Suprapubic skin (tissue), 4 donors: ENCODE data around the gene MGAM2. TPM values are rescaled to one million over a fixed set of nuclear protein-coding genes. Genes with fewer than 3 reads are reported as not detected.

Experiments used
- DNase-seq, 2 donors: peaks; one replicate each; pipeline ENCODE4 v3.0.0-alpha.2; 2019; ENCODE audit warnings: low spot score in 2 of 2
- H3K27ac ChIP-seq: fragments of 200-600 bp; sonication (generic); one replicate; pipeline ENCODE4 v1.5.1; 2019
- H3K27me3 ChIP-seq: fragments of 200-600 bp; sonication (generic); one replicate; pipeline ENCODE4 v1.5.1; 2019
- H3K36me3 ChIP-seq: fragments of 200-600 bp; sonication (generic); one replicate; pipeline ENCODE4 v1.5.1; 2019
- H3K4me1 ChIP-seq: fragments of 200-600 bp; sonication (generic); one replicate; pipeline ENCODE4 v1.5.1; 2019
- H3K4me3 ChIP-seq: fragments of 200-600 bp; sonication (generic); one replicate; pipeline ENCODE4 v1.5.1; 2019; ENCODE audit warnings: mild to moderate bottlenecking
- H3K9me3 ChIP-seq: fragments of 200-600 bp; sonication (generic); one replicate; pipeline ENCODE4 v1.5.1; 2019
- CTCF ChIP-seq, 2 donors: fragments of 200-600 bp in 1 of 2; fragments of 450-650 bp in 1 of 2; sonication (generic) in 1 of 2; IDR thresholded peaks; one replicate each; pipeline ENCODE4 v1.5.1; 2016 to 2019; ENCODE audit warnings: antibody characterized with exemption in 2 of 2, mild to moderate bottlenecking in 1 of 2, moderate library complexity in 1 of 2
- EP300 ChIP-seq: sonication (generic); formaldehyde crosslinking; IDR thresholded peaks from one replicate; pipeline ENCODE4 v1.6.1; 2017; ENCODE audit warnings: antibody characterized with exemption
- POLR2A ChIP-seq, 2 donors: fragments of 450-650 bp; IDR thresholded peaks; one replicate each; pipeline ENCODE4 v1.6.1; 2017; ENCODE audit warnings: antibody characterized with exemption in 2 of 2, mild to moderate bottlenecking in 2 of 2, moderate library complexity in 2 of 2
- POLR2AphosphoS5 ChIP-seq, 3 donors: sonication (generic); formaldehyde crosslinking; IDR thresholded peaks; one replicate each; pipeline ENCODE4 v1.6.1; 2017; ENCODE audit warnings: antibody characterized with exemption in 3 of 3
- WGBS: methylation state at CpG from one replicate; pipeline ENCODE4 v1.1.5; 2018; 5-methylcytosine and 5-hydroxymethylcytosine counted together
- total RNA-seq, 4 donors: library from RNA; depleted of rRNA; stranded (reverse); fragments of >200 nt; gene quantifications; one replicate each; pipeline ENCODE4 v1.1.0, GENCODE V29; 2016

MGAM2 gene
- total RNA-seq, 4 donors from 2014 or later, result 0.11 to 0.97 (median 0.47) TPM; not detected in 1

GRCh38 chr7:142142702-142143101, 31.2 kb downstream of the MGAM2 start:
- no peak for DNase-seq
- no peaks in the 10 kb centered on the region for H3K9me3 ChIP-seq
- H3K4me3 ChIP-seq, result no peak overlapping the region
- H3K27me3 ChIP-seq, result no peaks in the 10 kb centered on the region
- 87% methylated on average over 8 of the region's 8 CpGs for WGBS
- no peaks in the 10 kb centered on the region for H3K4me1 ChIP-seq
- no peaks in the 10 kb centered on the region for H3K36me3 ChIP-seq
- H3K27ac ChIP-seq, result no peak overlapping the region
- no peak for TF ChIP-seq EP300
- no peak for TF ChIP-seq CTCF (IDR thresholded peaks at IDR 0.05)
- no peak for TF ChIP-seq POLR2AphosphoS5 (IDR thresholded peaks at IDR 0.05)
- TF ChIP-seq POLR2A (IDR thresholded peaks at IDR 0.05), result no peak

GRCh38 chr7:142146124-142146523, 34.6 kb downstream of the MGAM2 start:
- 88% methylated on average over 2 of the region's 2 CpGs for WGBS
- Histone ChIP-seq H3K4me1 (no peaks in the 10 kb centered on the region), H3K27ac (no peak overlapping the region)

GRCh38 chr7:142150356-142150755, 38.8 kb downstream of the MGAM2 start:
- no peaks in the 10 kb centered on the region for H3K9me3 ChIP-seq
- no peaks in the 10 kb centered on the region for H3K36me3 ChIP-seq
- no peak overlapping the region for H3K4me3 ChIP-seq
- WGBS, result 77% methylated on average over 1 of the region's 1 CpG
- DNase-seq, result no peak
- no peaks in the 10 kb centered on the region for H3K4me1 ChIP-seq
- no peaks in the 10 kb centered on the region for H3K27me3 ChIP-seq
- H3K27ac ChIP-seq, result no peak overlapping the region
- no peak for TF ChIP-seq EP300
- no peak for TF ChIP-seq CTCF (IDR thresholded peaks at IDR 0.05)
- TF ChIP-seq POLR2A (IDR thresholded peaks at IDR 0.05), result no peak
- no peak for TF ChIP-seq POLR2AphosphoS5 (IDR thresholded peaks at IDR 0.05)

More at GRCh38 chr7:142146124-142146523, 34.6 kb downstream of the MGAM2 start:
- TF ChIP-seq POLR2AphosphoS5 (IDR thresholded peaks at IDR 0.05) (no peak), CTCF (IDR thresholded peaks at IDR 0.05) (no peak)
- no peaks in the 10 kb centered on the region for H3K36me3 ChIP-seq
- H3K4me3 ChIP-seq, result no peak overlapping the region
- H3K27me3 ChIP-seq, result no peaks in the 10 kb centered on the region
- H3K9me3 ChIP-seq, result no peaks in the 10 kb centered on the region
- DNase-seq, result no peak

GRCh38 chr7:142150869-142151268, 39.4 kb downstream of the MGAM2 start:
- Histone ChIP-seq H3K4me3 (no peak overlapping the region), H3K27me3 (no peaks in the 10 kb centered on the region), H3K36me3 (no peaks in the 10 kb centered on the region), H3K4me1 (no peaks in the 10 kb centered on the region), H3K9me3 (no peaks in the 10 kb centered on the region), H3K27ac (no peak overlapping the region)
- TF ChIP-seq EP300 (no peak), CTCF (IDR thresholded peaks at IDR 0.05) (no peak), POLR2AphosphoS5 (IDR thresholded peaks at IDR 0.05) (no peak), POLR2A (IDR thresholded peaks at IDR 0.05) (no peak)
- 81% methylated on average over 2 of the region's 2 CpGs for WGBS
- DNase-seq, result no peak

GRCh38 chr7:142152076-142152475, 40.6 kb downstream of the MGAM2 start:
- TF ChIP-seq CTCF (IDR thresholded peaks at IDR 0.05) (no peak), POLR2AphosphoS5 (IDR thresholded peaks at IDR 0.05) (no peak), EP300 (no peak), POLR2A (IDR thresholded peaks at IDR 0.05) (no peak)

More at GRCh38 chr7:142152076-142152475, 40.6 kb downstream of the MGAM2 start:
- no peaks in the 10 kb centered on the region for H3K27me3 ChIP-seq
- 30% methylated on average over 1 of the region's 1 CpG for WGBS
- no peak overlapping the region for H3K27ac ChIP-seq
- no peak overlapping the region for H3K4me3 ChIP-seq
- no peaks in the 10 kb centered on the region for H3K4me1 ChIP-seq
- no peaks in the 10 kb centered on the region for H3K9me3 ChIP-seq
- DNase-seq, result no peak
- H3K36me3 ChIP-seq, result no peaks in the 10 kb centered on the region
